GM19467 (cell line): ENCODE results near the gene HCN2.

Source experiments
- ATAC-seq: cut with Tn5 transposase; IDR thresholded peaks from one replicate; pipeline ENCODE4 v1.9.1; 2021; ENCODE audit warnings: mild to moderate bottlenecking, moderate library complexity; ENCODE audit not compliant: unreplicated experiment

Gene HCN2

DNA sequence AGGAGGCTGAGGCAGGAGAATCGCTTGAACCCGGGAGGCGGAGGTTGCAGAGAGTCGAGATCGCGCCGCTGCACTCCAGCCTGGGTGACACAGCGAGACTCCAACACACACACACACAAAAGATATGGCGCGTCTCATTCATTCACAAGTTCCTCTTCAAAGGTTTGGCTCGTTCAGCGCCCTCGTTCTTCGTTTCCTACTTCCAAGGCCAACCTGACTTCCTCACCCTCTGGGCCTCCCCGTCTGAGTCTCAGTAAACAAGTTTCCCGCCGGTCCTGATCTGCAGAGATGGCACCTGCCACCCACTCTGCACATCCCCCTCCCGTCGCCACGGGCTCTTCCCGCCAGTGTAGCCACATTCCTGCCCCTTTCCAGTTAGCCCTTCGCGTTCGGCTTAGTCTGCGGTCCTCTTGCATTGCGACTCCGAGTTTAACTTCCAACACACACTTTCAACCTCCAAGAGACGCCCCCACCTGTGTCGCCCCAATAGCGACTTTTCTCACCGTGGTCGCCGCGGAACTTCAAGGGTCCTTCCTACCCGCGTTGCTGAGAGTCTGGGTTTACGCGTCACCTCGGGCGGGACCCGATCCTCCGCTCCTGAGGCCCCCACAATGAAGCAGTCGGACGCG, 18.6 kb upstream of the HCN2 start:
- ATAC-seq: no peak

GRCh38 chr19:571566-571974, 18.1 kb upstream of the HCN2 start:
- ATAC-seq: no peak

DNA sequence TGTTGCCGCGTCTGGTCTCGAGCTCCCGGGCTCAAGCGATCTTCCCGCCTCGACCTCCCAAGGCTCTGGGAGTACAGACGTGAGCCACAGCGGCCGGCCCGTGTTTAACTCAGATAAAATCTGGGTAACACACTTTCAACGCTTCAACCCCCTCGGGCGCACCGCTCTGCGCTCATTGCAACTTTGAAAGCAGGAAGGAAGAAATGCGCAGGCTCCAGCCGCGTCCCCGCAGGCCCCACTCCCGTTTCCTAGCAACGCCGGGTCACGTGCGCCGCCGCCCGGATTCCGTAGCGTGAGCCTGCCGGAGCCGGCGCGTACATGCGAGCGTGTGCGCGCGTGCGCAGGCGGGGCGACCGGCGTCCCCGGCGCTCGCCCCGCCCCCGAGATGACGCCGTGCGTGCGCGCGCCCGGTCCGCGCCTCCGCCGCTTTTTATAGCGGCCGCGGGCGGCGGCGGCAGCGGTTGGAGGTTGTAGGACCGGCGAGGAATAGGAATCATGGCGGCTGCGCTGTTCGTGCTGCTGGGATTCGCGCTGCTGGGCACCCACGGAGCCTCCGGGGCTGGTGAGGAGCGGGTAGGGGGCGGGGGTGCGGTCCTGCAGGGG, 17.4 kb upstream of the HCN2 start, which contains the start of gene BSG:
BSG (plus strand) TSS at position 457 of the 603 bp plus-strand sequence; CDS start at position 496, 39 bp downstream.
- ATAC-seq: peak; percentile 70

- peak; percentile 14 for ATAC-seq
These were observed 16.8 kb upstream of the HCN2 start for GRCh38 chr19:572743-573518.

GRCh38 chr19:573519-573825, 16.2 kb upstream of the HCN2 start:
- no peak for ATAC-seq

DNA sequence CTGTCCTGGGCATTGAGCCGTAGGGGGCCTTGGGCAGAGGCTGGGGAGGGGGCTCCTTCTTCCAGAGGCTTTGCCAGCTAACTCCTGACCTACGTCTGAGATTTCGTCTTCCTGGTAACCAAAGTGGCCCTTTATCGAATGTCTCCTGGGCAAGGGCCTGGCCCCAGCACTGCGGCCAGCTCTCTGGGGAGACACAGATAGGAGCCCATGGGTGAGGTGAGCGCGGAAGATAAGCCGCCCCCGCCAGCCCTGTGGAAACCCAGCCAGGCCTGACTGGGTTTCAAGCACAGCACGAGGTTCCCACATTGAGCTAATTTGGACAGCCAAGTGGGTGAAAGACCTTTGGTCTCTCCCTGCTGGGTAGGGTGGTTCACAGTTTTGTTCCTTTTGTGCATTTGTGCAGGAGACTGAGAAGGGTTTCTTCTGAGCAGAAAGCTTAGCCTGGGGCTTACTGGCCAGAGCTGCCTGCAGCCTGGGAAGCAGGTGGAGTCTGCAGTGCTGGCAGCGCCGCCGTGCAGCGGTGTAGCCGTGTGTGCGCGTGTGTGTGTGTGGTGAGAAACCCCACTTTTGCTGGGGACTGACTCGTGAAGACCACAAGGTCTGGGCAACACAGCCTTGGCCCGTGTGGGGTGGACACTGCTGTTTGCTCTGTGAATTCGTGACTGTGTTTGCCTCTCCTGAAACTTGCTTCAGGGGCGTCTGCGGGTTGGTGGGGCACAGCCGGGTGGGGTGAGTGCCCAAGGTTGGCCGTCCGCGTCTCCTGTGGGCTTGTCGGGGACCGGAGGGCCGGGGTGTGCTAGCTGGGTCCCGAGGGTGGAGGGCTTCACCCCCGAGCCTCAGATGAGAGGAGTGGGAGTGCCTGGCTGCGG, 14.8 kb upstream of the HCN2 start:
- ATAC-seq: no peak

- ATAC-seq: no peak
These were observed 13.9 kb upstream of the HCN2 start for GRCh38 chr19:575527-576506.

- no peak for ATAC-seq
These were observed 12.8 kb upstream of the HCN2 start for GRCh38 chr19:576768-577438.

- ATAC-seq: no peak
These were observed 12.0 kb upstream of the HCN2 start for GRCh38 chr19:577439-578392.

GRCh38 chr19:579111-579841, 10.4 kb upstream of the HCN2 start:
- no peak for ATAC-seq

DNA sequence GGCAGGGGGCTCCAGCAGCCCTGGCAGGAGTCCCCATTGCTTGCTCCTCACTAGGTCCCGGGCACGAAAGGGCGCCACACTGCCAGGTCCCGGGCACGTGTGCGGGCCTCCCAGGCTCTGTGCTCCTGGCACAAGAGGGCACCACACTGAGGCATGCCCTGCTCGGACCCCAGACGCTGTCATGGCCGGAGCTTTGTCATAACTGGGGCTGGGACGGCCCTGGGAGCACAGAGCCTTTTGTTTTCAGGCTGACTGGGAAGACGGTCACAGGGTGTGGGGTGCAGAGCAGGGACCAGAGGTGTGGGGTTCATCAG, 9.9 kb upstream of the HCN2 start:
- no peak for ATAC-seq

DNA sequence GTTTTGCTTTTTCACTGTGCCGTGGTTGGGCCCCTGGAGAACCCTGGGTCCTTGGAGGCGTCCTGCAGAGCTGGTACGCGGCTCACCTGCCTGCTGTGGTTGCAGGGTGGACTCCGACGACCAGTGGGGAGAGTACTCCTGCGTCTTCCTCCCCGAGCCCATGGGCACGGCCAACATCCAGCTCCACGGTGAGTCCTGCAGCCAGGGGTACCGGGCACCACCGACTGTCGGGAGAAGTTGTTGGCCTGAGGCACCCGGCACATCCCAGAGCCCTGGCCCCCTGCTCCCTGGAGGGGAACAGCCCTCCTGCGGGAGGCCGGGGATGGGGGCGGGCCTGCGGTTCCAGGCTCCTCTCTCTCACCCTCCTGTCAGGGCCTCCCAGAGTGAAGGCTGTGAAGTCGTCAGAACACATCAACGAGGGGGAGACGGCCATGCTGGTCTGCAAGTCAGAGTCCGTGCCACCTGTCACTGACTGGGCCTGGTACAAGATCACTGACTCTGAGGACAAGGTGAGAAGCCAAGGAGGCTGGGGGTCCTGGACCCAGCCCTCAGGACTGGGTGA, 9.3 kb upstream of the HCN2 start:
- ATAC-seq: no peak

- ATAC-seq: no peak
These were observed 8.1 kb upstream of the HCN2 start for GRCh38 chr19:581399-582111.

GRCh38 chr19:582497-583197, 7.0 kb upstream of the HCN2 start:
- ATAC-seq: no peak

DNA sequence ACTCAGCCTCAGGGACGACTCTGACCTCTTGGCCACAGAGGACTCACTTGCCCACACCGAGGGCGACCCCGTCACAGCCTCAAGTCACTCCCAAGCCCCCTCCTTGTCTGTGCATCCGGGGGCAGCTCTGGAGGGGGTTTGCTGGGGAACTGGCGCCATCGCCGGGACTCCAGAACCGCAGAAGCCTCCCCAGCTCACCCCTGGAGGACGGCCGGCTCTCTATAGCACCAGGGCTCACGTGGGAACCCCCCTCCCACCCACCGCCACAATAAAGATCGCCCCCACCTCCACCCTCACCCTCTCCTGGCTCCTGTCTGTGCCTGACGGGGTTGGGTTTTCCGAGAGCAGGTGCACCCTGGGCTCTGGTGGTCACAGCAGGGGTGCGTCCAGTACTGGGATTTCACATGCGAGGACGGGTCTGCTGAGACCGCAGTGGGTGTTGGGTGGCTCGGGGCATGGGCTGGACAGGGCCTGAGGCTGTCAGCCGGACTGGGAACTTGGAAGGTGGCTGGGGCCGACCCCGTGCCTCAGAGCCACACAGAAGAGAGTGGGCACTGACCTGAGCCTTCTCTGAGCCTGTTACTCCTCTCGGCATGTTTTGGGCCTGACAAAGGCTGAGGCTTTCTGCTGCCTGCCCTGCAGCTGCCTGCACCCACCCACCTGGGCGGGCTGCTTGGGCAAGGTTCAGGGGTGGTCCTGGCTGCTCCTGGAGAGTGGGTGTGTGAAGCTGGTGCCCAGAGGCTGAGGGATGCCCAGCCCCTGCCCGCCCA, 6.3 kb upstream of the HCN2 start:
- no peak for ATAC-seq

DNA sequence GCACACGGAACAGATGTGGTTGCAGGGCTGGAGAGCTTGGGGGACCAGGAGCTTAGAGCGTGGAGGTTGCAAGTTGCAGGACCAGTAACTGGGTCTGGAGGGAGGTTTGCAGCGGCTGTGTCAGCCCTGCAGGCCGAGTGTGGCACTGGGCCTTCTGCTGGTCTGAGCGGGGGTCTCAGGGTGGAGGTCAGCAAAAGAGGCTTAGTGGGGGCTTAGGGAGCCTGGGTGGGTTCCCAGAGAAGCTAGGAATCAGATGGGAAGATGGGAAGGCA, 5.8 kb upstream of the HCN2 start:
- ATAC-seq: no peak
